Nephron progenitor cell (in vitro differentiated cells): ENCODE data around the gene VENTX.

Experiments
- DNase-seq: peaks from one replicate; pipeline ENCODE4 v3.0.0; 2021
- H3K27ac Mint-ChIP-seq: 2 replicates; pipeline ENCODE4 v1.8.0; 2021; ENCODE audit warnings: mild to moderate bottlenecking, moderate library complexity, mixed read lengths
- H3K27me3 Mint-ChIP-seq: 2 replicates; pipeline ENCODE4 v1.8.0; 2021; ENCODE audit warnings: mild to moderate bottlenecking, low read depth, mixed read lengths; ENCODE audit not compliant: poor library complexity
- H3K36me3 Mint-ChIP-seq: 2 replicates; pipeline ENCODE4 v1.8.0; 2021; ENCODE audit warnings: low read depth, mixed read lengths
- H3K4me1 Mint-ChIP-seq: 2 replicates; pipeline ENCODE4 v1.8.0; 2021; ENCODE audit warnings: mixed read lengths
- H3K4me3 Mint-ChIP-seq: 2 replicates; pipeline ENCODE4 v1.8.0; 2021; ENCODE audit warnings: mild to moderate bottlenecking, moderate library complexity, mixed read lengths
- H3K9me3 Mint-ChIP-seq: 2 replicates; pipeline ENCODE4 v1.8.0; 2021; ENCODE audit warnings: mild to moderate bottlenecking, moderate library complexity, mixed read lengths
- TF ChIP-seq, protein P1 (sequence below): fragments of 200-600 bp; sonication (generic); IDR thresholded peaks from 2 replicates; pipeline ENCODE4 v1.5.0; 2021; ENCODE audit warnings: antibody characterized with exemption

The VENTX gene

DNA sequence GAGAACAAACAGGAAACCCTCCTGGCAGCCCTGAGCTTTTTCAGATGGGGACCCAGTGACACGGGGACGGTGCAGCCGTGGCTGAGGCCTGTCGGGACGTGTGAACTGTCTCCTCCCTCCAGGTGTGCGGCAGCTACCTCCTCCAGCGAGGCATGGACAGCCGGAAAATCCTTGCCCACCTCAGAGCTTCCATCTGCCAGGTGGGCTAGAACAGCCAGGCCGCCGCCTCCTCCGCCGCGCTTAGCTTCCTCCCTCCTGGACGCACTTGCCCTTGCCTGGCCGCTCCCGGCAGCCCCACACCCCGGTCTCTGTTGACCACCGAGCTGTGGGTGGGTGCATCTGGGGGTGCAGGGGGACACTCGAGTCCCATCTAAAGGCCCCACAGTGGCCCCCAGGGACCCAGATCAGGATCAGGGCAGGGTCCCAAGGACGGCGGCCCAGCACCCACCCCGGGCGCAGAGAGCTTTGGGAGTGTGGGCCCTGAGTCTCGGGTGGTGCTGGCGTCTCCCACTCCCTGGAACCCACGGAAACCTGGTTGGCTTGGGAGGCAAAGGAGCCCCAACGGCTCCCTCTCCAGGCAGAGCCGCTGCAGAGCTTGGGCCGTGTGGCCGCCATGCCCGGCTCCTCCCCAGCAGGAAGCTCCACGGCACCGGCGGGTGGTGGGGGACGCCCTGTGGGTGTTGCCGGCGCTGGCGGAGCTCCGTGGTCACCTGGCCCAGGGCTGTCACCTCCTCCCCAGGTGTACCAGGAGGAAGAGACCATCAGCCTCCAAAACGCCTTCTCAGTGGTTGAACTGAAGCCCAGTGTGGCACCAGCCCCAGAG lies 40.5 kb upstream of the VENTX start:
- peaks cover 11% of the 10 kb centered on the region for H3K4me1 Mint-ChIP-seq
- DNase-seq: no peak
- peaks cover 10% of the 10 kb centered on the region for H3K36me3 Mint-ChIP-seq
- no peak overlapping the region for H3K27ac Mint-ChIP-seq
- TF ChIP-seq, protein P1, sequence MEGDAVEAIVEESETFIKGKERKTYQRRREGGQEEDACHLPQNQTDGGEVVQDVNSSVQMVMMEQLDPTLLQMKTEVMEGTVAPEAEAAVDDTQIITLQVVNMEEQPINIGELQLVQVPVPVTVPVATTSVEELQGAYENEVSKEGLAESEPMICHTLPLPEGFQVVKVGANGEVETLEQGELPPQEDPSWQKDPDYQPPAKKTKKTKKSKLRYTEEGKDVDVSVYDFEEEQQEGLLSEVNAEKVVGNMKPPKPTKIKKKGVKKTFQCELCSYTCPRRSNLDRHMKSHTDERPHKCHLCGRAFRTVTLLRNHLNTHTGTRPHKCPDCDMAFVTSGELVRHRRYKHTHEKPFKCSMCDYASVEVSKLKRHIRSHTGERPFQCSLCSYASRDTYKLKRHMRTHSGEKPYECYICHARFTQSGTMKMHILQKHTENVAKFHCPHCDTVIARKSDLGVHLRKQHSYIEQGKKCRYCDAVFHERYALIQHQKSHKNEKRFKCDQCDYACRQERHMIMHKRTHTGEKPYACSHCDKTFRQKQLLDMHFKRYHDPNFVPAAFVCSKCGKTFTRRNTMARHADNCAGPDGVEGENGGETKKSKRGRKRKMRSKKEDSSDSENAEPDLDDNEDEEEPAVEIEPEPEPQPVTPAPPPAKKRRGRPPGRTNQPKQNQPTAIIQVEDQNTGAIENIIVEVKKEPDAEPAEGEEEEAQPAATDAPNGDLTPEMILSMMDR: no peak
- H3K4me3 Mint-ChIP-seq: no peak overlapping the region
- H3K9me3 Mint-ChIP-seq: peaks cover 24% of the 10 kb centered on the region
- H3K27me3 Mint-ChIP-seq: peaks cover 15% of the 10 kb centered on the region

- peaks cover 18% of the 10 kb centered on the region for H3K9me3 Mint-ChIP-seq
- H3K4me3 Mint-ChIP-seq: no peak overlapping the region
- TF ChIP-seq, protein P1: no peak
- DNase-seq: no peak
- H3K27me3 Mint-ChIP-seq: peaks cover 9% of the 10 kb centered on the region
- H3K4me1 Mint-ChIP-seq: peaks cover 11% of the 10 kb centered on the region
- H3K36me3 Mint-ChIP-seq: peaks cover 4% of the 10 kb centered on the region
- H3K27ac Mint-ChIP-seq: no peak overlapping the region
Observed at GRCh38 chr10:133197786-133198185, 39.9 kb upstream of the VENTX start.

DNA sequence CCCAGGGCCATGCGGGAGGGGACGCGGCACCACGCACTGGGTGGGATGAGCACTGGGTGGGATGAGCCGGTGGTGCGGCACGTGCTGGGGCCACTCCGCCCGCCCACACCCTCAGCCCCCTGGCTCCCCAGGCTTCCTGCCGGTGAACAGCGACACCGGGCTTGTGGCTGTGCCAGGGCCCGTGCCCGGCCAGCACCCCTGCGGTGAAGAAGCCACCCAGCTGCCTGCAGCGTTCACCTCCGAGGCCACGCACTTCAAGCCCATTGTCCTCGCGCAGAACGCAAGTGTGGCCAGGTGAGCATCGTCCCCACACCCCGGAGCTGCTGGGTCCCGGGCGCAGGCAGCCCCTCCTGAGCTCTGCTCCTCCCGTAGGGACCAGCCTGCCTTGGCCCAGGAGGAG lies 39.4 kb upstream of the VENTX start:
- Mint-ChIP-seq H3K27ac (no peak overlapping the region), H3K4me3 (no peak overlapping the region), H3K9me3 (peaks cover 16% of the 10 kb centered on the region), H3K4me1 (peaks cover 11% of the 10 kb centered on the region), H3K36me3 (peaks cover 4% of the 10 kb centered on the region), H3K27me3 (peaks cover 7% of the 10 kb centered on the region)
- TF ChIP-seq, protein P1: no peak
- DNase-seq: no peak

DNA sequence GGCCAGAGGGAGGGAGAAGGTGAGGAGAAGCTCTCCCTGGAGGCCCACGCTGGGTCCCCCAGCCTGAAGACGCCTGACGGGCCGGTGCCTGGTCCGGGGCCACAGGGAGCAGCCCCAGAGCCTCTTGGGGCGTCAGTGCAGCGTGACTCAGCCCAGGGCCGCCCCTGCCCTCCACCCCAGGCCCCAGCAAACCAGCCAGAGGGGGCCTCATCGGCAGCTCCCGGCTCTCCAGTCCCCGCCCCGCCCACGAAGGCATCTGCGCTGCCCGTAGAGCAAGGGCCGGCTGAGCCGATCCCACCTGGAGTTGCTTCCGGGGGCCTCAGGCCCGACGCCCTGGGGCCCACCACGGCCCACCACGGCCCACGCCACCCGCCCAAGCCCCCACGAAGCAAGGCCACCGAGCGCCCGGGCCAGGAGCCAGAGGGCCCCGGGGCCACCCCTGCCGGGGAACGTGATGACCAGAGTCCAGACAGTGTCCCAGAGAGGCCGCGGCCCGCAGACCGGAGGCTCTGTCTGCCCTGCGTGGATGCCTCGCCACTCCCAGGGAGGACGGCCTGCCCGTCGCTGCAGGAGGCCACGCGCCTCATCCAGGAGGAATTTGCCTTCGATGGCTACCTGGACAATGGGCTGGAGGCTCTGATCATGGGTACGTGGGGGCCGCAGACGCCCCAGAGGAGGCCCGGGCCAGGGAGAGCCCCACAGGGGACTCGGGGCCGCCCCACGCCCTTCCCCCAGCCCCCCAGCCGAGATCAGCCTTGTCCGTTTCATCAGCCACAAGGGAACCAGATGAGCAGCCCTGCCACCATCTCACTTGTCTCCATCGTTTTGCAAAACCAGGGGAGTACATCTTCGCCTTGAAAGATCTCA lies 38.8 kb upstream of the VENTX start:
- peaks cover 18% of the 10 kb centered on the region for H3K4me1 Mint-ChIP-seq
- no peak for DNase-seq
- TF ChIP-seq, protein P1: no peak
- H3K27me3 Mint-ChIP-seq: peaks cover 5% of the 10 kb centered on the region
- peaks cover 4% of the 10 kb centered on the region for H3K36me3 Mint-ChIP-seq
- H3K27ac Mint-ChIP-seq: no peak overlapping the region
- H3K4me3 Mint-ChIP-seq: no peak overlapping the region
- H3K9me3 Mint-ChIP-seq: peaks cover 10% of the 10 kb centered on the region

- no peak for DNase-seq
- H3K36me3 Mint-ChIP-seq: peaks cover 4% of the 10 kb centered on the region
- H3K9me3 Mint-ChIP-seq: peaks cover 5% of the 10 kb centered on the region
- H3K4me1 Mint-ChIP-seq: peaks cover 24% of the 10 kb centered on the region
- peaks cover 2% of the 10 kb centered on the region for H3K27me3 Mint-ChIP-seq
- TF ChIP-seq, protein P1: no peak
- no peak overlapping the region for H3K27ac Mint-ChIP-seq
- H3K4me3 Mint-ChIP-seq: no peak overlapping the region
Observed at GRCh38 chr10:133199488-133199885, 38.2 kb upstream of the VENTX start.
